A673 (cell line): ENCODE data around the gene ANKMY2. TPM values are rescaled to one million over a fixed set of nuclear protein-coding genes. Genes with fewer than 3 reads are reported as not detected.

ENCODE experiments used
- BruUV-seq: library from RNA; stranded (reverse); fragments of 400-500 nt; replicated peaks from 2 replicates; lab custom pipeline; 2021; lab: Mats Ljungman, UMichigan
- CTCF ChIA-PET: fragments of 300-600 bp; sonication (Branson Sonifier 250); formaldehyde crosslinking; loops from one replicate; lab custom pipeline; 2022; ENCODE audit warnings: antibody characterized with exemption; lab: Charles Lee
- POLR2A ChIA-PET: fragments of 300-600 bp; sonication (Branson Sonifier 250); formaldehyde crosslinking; loops from one replicate; lab custom pipeline; 2022; ENCODE audit warnings: antibody characterized with exemption; ENCODE audit not compliant: low non-redundant PET; lab: Charles Lee
- DNase-seq: peaks from one replicate; pipeline ENCODE4 v3.0.0-alpha.2; 2015; ENCODE audit warnings: low spot score
- H3K27ac ChIP-seq: fragments of 200-600 bp; sonication (generic); 2 replicates; pipeline ENCODE4 v1.5.1; 2016; ENCODE audit warnings: mixed run types, low read depth, mild to moderate bottlenecking, mixed read lengths, antibody characterized with exemption, low read length; ENCODE audit not compliant: poor library complexity, severe bottlenecking
- H3K27me3 ChIP-seq: fragments of 200-600 bp; sonication (generic); replicated peaks from 2 replicates; pipeline ENCODE4 v1.6.1; 2017; ENCODE audit warnings: mixed run types, low read depth, mild to moderate bottlenecking, mixed read lengths, antibody characterized with exemption, low read length; ENCODE audit not compliant: insufficient read depth, poor library complexity
- H3K36me3 ChIP-seq: fragments of 200-600 bp; sonication (generic); 2 replicates; pipeline ENCODE4 v1.6.1; 2016; ENCODE audit warnings: mixed run types, mild to moderate bottlenecking, mixed read lengths, antibody characterized with exemption, low read length; ENCODE audit not compliant: insufficient read depth, poor library complexity, severe bottlenecking
- H3K4me1 ChIP-seq: fragments of 200-600 bp; sonication (generic); 2 replicates; pipeline ENCODE4 v1.6.1; 2017; ENCODE audit warnings: mixed run types, mild to moderate bottlenecking, mixed read lengths, antibody characterized with exemption, low read length; ENCODE audit not compliant: insufficient read depth, poor library complexity, severe bottlenecking
- H3K4me3 ChIP-seq: fragments of 200-600 bp; sonication (generic); 2 replicates; pipeline ENCODE4 v1.5.1; 2016; ENCODE audit warnings: low read depth, mixed run types, mild to moderate bottlenecking, mixed read lengths, low read length; ENCODE audit not compliant: poor library complexity, severe bottlenecking
- H3K9me3 ChIP-seq: fragments of 200-600 bp; sonication (generic); 2 replicates; pipeline ENCODE4 v1.6.1; 2016; ENCODE audit warnings: mixed run types, low read depth, mild to moderate bottlenecking, mixed read lengths, antibody characterized with exemption, low read length; ENCODE audit not compliant: poor library complexity, severe bottlenecking
- EZH2 ChIP-seq: fragments of 200-600 bp; sonication (generic); IDR thresholded peaks from 2 replicates; pipeline ENCODE4 v1.6.1; 2017; ENCODE audit warnings: borderline replicate concordance, low read depth, mild to moderate bottlenecking, mixed read lengths, antibody characterized with exemption, low read length; ENCODE audit not compliant: poor library complexity, severe bottlenecking
- intact Hi-C: fragments of 100-400 bp; cut with micrococcal nuclease; formaldehyde crosslinking; loops from one replicate; pipeline ENCODE4 v1.10.0; 2022; ENCODE audit not compliant: unreplicated experiment
- total RNA-seq: library from RNA; stranded (reverse); gene quantifications from 2 replicates; pipeline ENCODE4 v1.2.3, GENCODE V29; 2021
- TF ChIP-seq, protein P1 (sequence below): fragments of 300-800, 200-600 bp; sonication (generic); conservative IDR thresholded peaks from 2 replicates; pipeline ENCODE4 v1.5.1; 2017; ENCODE audit warnings: low read depth, mild to moderate bottlenecking, antibody characterized with exemption, low read length, moderate library complexity, mixed read lengths

ANKMY2 gene
- total RNA-seq, 1 experiment from 2014 or later: 24.3 TPM

DNA sequence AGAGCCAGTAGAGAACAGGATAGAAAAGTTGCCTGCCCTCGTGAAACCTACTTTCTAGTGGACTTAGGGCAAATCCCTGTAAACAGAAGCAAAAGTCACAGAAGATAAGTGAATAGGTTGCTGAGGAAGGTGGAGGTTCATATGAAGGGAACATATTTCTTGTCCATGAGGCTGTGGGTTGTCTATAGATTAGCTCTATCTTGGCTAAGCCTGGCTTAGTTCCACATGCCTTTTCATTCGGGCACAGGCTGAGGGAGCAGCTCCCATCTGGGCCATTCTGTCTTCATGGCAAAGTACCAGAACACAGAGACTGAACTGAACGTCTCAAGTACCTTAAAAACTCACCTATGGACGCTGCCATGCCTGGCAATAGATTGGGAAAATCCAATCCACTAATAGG lies 45.7 kb upstream of the ANKMY2 start:
- no peaks in the 10 kb centered on the region for H3K9me3 ChIP-seq
- no TSS peak for BruUV-seq
- TF ChIP-seq EZH2: no peak
- TF ChIP-seq, protein P1, sequence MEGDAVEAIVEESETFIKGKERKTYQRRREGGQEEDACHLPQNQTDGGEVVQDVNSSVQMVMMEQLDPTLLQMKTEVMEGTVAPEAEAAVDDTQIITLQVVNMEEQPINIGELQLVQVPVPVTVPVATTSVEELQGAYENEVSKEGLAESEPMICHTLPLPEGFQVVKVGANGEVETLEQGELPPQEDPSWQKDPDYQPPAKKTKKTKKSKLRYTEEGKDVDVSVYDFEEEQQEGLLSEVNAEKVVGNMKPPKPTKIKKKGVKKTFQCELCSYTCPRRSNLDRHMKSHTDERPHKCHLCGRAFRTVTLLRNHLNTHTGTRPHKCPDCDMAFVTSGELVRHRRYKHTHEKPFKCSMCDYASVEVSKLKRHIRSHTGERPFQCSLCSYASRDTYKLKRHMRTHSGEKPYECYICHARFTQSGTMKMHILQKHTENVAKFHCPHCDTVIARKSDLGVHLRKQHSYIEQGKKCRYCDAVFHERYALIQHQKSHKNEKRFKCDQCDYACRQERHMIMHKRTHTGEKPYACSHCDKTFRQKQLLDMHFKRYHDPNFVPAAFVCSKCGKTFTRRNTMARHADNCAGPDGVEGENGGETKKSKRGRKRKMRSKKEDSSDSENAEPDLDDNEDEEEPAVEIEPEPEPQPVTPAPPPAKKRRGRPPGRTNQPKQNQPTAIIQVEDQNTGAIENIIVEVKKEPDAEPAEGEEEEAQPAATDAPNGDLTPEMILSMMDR: no peak
- DNase-seq: no peak
- ChIA-PET CTCF (no interaction called here), POLR2A (no interaction called here)
- H3K4me3 ChIP-seq: no peak overlapping the region
- H3K27me3 ChIP-seq: no peaks in the 10 kb centered on the region
- H3K27ac ChIP-seq: no peak overlapping the region
- H3K4me1 ChIP-seq: peaks cover 37% of the 10 kb centered on the region
- intact Hi-C loops: no loop called here
- H3K36me3 ChIP-seq: peaks cover 51% of the 10 kb centered on the region

DNA sequence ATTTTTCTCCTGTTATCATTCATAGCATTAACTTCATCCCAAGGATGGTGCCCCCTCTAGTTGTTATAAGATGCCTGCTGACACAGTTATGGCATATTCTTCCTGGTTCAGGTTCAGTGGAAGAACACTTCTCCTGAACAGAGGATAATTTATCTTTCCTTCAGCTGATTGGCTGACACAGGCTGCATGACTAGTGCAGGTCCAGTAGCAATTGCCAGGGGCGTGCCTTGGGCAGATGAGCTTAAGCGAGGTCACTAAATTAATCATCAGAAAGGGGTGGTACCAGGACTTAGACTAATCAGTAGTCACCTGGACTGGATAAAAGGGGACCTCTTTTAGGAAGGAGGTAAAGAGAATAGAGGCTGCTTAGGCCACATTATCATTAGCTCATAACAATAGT lies 42.7 kb upstream of the ANKMY2 start:
- BruUV-seq: no TSS peak
- POLR2A ChIA-PET: no interaction called here

DNA sequence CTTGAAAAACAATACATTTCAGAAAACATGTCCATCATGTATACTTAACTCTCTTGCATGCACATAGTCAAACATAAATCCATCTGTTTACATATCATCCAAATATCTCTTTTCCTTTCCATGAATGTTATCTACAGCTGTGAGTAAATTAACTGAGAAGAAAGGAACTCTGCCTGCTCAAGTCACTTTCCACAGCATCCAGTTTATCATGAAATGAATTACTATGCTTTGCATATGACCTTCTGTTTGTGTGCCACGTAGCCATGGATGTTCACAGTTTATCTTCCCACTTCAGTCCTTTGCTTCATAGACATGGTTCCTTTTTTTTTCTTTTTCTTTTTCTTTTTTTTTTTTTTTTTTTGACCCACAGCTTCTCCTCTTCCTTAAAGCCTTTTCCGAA lies 40.0 kb upstream of the ANKMY2 start:
- TF ChIP-seq EZH2: no peak
- TF ChIP-seq, protein P1: no peak
- POLR2A ChIA-PET: interaction anchor here (0.6 kb wide), 1 partner anchor 54 kb away, joined by 9 read pairs; no protein-coding TSS in a partner anchor
- no peak overlapping the region for H3K4me3 ChIP-seq
- intact Hi-C loops: loop anchor here (1.0 to 10.0 kb wide), 3 partner anchors 23 to 251 kb away; no protein-coding TSS in a partner anchor
- no peak for DNase-seq
- no peaks in the 10 kb centered on the region for H3K27me3 ChIP-seq
- H3K4me1 ChIP-seq: peaks cover 33% of the 10 kb centered on the region
- peak overlapping the region; percentile 59 for H3K27ac ChIP-seq
- H3K9me3 ChIP-seq: no peaks in the 10 kb centered on the region
- peaks cover 59% of the 10 kb centered on the region for H3K36me3 ChIP-seq
- BruUV-seq: TSS peak; percentile 3
- CTCF ChIA-PET: no interaction called here

More for the DNA sequence above, 42.7 kb upstream of the ANKMY2 start:
- Histone ChIP-seq H3K36me3 (peaks cover 42% of the 10 kb centered on the region), H3K27me3 (no peaks in the 10 kb centered on the region), H3K9me3 (no peaks in the 10 kb centered on the region), H3K4me1 (peaks cover 35% of the 10 kb centered on the region), H3K4me3 (no peak overlapping the region), H3K27ac (no peak overlapping the region)
- no peak for DNase-seq
- TF ChIP-seq EZH2: no peak
- TF ChIP-seq, protein P1: no peak
- intact Hi-C loops: loop anchor here (10.0 kb wide), 2 partner anchors 83 to 253 kb away; no protein-coding TSS in a partner anchor
- CTCF ChIA-PET: no interaction called here
